DMS153 (cell line): ENCODE measurements around the gene UQCC5.

ENCODE experiments used
- DNase-seq: peaks from one replicate; lab custom pipeline; 2025; lab: John Stamatoyannopoulos, UW

UQCC5 gene

GRCh38 chr3:52570076-52570475 is 33.7 kb downstream of the UQCC5 start:
- DNase-seq: no peak

GRCh38 chr3:52572221-52572620 is 35.8 kb downstream of the UQCC5 start:
- no peak for DNase-seq

- no peak for DNase-seq
Observed at GRCh38 chr3:52574056-52574965, 37.9 kb downstream of the UQCC5 start.
